GM12872 (cell line): ENCODE measurements around the gene WBP4.

Experiments used
- CTCF ChIP-seq: IDR thresholded peaks from 3 replicates; pipeline ENCODE4 v1.5.1; 2011; ENCODE audit warnings: low read depth, mild to moderate bottlenecking, low read length, moderate library complexity; ENCODE audit not compliant: insufficient read depth

The WBP4 gene

GRCh38 chr13:41019011-41019487, 42.3 kb upstream of the WBP4 start, which contains the start of gene ELF1:
ELF1 (minus strand) TSS chr13:41019316; CDS start chr13:40982054, 37,262 bp downstream.
- TF ChIP-seq CTCF: no peak

- TF ChIP-seq CTCF: no peak
Measured at GRCh38 chr13:41019578-41020347, 41.5 kb upstream of the WBP4 start.

GRCh38 chr13:41025518-41025917, 35.8 kb upstream of the WBP4 start:
- no peak for TF ChIP-seq CTCF

DNA sequence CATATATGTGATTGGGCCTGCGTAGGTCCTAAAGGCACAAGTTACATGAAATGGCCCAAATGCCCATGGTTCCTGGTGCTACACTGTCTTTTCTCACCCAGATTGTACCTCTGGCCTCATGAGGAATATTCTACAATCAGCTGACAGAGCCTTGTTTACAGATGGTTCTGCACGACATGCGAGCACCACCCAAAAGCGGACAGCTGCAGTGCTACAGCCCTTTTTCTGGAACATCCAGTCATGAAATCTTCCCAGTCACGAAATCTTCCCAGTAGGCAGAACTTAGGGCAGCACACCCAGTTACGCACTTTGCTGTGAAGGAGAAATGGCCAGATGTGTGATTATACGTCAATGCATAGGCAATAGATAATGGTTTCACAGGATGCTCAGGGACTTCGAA, 34.5 kb upstream of the WBP4 start:
- no peak for TF ChIP-seq CTCF

- no peak for TF ChIP-seq CTCF
Measured at GRCh38 chr13:41028051-41028450, 33.3 kb upstream of the WBP4 start.

DNA sequence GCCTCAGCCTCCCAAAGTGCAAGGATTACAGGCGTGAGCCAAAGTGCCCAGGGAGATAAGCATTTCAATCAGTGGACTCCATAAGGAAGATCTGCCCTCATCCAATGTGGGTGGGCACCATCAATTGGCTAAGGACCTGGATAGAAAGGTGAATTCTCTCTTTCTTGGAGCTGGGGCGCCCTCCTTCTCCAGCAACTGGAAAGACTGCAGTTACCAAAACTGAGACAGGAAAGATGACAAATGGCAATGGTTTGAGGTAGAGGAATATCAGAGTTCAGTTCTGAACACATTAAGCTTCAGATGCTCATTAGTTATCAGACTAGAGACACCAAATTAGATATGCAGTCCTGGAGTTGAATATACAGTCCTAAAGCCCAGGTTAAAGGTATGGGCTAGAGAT, 31.7 kb upstream of the WBP4 start:
- 0 out of 3 replicates have a peak, but pooled peaks have one; percentile 12 for TF ChIP-seq CTCF

DNA sequence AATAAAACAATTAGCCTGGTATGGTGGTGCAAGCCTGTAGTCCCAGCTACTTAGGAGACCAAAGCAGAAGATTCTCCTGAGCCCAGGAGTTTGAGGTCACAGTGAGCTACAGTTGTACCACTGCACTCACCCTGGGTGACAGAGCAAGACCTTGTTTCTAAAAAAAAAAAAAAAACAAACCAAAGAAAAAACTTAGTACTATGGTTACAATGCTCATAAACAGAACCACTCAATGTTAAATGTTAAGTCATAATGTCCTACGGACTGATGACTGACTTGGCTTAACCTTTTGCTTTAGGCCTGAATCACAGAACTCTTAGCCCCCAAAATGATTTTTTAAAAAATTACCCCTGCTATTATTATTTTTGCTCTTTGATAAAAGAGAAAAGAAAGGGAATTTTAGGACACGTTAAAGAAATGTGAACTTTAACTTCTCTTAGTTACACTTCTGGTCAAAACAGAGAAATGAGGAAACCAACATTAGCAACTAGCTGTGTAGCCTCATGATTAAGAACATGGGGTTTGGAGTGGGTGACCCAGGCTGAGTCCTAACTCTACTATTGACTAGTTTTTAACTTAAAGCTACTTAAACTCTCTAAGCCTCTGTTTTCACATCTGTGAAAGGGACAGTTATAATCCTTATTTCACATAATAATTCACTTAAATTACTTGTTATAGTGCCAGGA, 28.5 kb upstream of the WBP4 start:
- TF ChIP-seq CTCF: no peak
